ENCODE results near the gene PRX.

- no peak for TF ChIP-seq POLR2AphosphoS5 (IDR thresholded peaks at IDR 0.05; ENCODE audit: low read depth, low read length)
- TF ChIP-seq EZH2 (IDR thresholded peaks at IDR 0.05) = no peak
- TF ChIP-seq CTCF (IDR thresholded peaks at IDR 0.05 in 2 of 3, conservative IDR thresholded peaks at IDR 0.05 in 1 of 3; ENCODE audit: borderline replicate concordance in 1 of 3, insufficient read depth in 1 of 3, low read depth in 2 of 3, low read length in 2 of 3) = no peak
- TF ChIP-seq CBX3 (IDR thresholded peaks at IDR 0.05; ENCODE audit: low read depth) = no peak
- no peak for TF ChIP-seq EGR1 (IDR thresholded peaks at IDR 0.05; ENCODE audit: low read depth)
- TF ChIP-seq EZH2phosphoT487 (IDR thresholded peaks at IDR 0.05; ENCODE audit: borderline replicate concordance) = no peak
- no peak for TF ChIP-seq JUND (IDR thresholded peaks at IDR 0.05)
- TF ChIP-seq REST (IDR thresholded peaks at IDR 0.05; ENCODE audit: low read depth) = no peak
- no peak for TF ChIP-seq YY1 (IDR thresholded peaks at IDR 0.05; ENCODE audit: extremely low read depth, insufficient replicate concordance, low read depth, low read length)
- TF ChIP-seq FOSL1 (IDR thresholded peaks at IDR 0.05; ENCODE audit: low read depth) = no peak
- TF ChIP-seq CEBPB (IDR thresholded peaks at IDR 0.05; ENCODE audit: low read depth) = no peak
- TF ChIP-seq POLR2A (IDR thresholded peaks at IDR 0.05; ENCODE audit: borderline replicate concordance, extremely low read depth, insufficient read depth, insufficient read length) = peak; percentile 48
These were observed 29.4 kb upstream of the PRX start for GRCh38 chr19:40442328-40443130.
